Astrocyte (in vitro differentiated cells and primary cell): ENCODE data around the gene DHRS13. TPM values are rescaled to one million over a fixed set of nuclear protein-coding genes. Genes with fewer than 3 reads are reported as not detected.

Experiments used
- DNase-seq: peaks from one replicate; pipeline ENCODE4 v3.0.0-alpha.2; 2010; ENCODE audit warnings: low read depth
- FAIRE-seq: peaks from 2 replicates; lab custom pipeline; 2011; peaks lifted over from hg19 to GRCh38; lab: Jason Lieb, UNC
- H2AFZ ChIP-seq: 2 replicates; pipeline ENCODE4 v1.6.0; 2012; ENCODE audit warnings: low read depth, low read length, inconsistent platforms
- H3K27ac ChIP-seq: 2 replicates; pipeline ENCODE4 v1.5.1; 2011; ENCODE audit warnings: low read depth, low read length, inconsistent platforms
- H3K27me3 ChIP-seq: 2 replicates; pipeline ENCODE4 v1.6.0; 2011; ENCODE audit warnings: low read length, inconsistent platforms; ENCODE audit not compliant: insufficient read depth
- H3K36me3 ChIP-seq: 2 replicates; pipeline ENCODE4 v1.5.1; 2011; ENCODE audit warnings: low read length, inconsistent platforms; ENCODE audit not compliant: insufficient read depth
- H3K4me1 ChIP-seq: 2 replicates; pipeline ENCODE4 v1.5.1; 2011; ENCODE audit warnings: low read length, inconsistent platforms; ENCODE audit not compliant: insufficient read depth
- H3K4me2 ChIP-seq: 2 replicates; pipeline ENCODE4 v1.6.0; 2012; ENCODE audit warnings: low read length, inconsistent platforms
- H3K4me3 ChIP-seq: 2 replicates; pipeline ENCODE4 v1.5.1; 2011; ENCODE audit warnings: low read depth, mild to moderate bottlenecking, low read length, inconsistent platforms; ENCODE audit not compliant: insufficient read depth
- H3K79me2 ChIP-seq: 2 replicates; pipeline ENCODE4 v1.6.0; 2012; ENCODE audit warnings: mild to moderate bottlenecking, low read length, inconsistent platforms; ENCODE audit not compliant: insufficient read depth
- H3K9ac ChIP-seq: 2 replicates; pipeline ENCODE4 v1.6.0; 2012; ENCODE audit warnings: mild to moderate bottlenecking, low read length, inconsistent platforms
- H3K9me3 ChIP-seq: 2 replicates; pipeline ENCODE4 v1.5.1; 2012; ENCODE audit warnings: low read depth, mild to moderate bottlenecking, low read length, inconsistent platforms; ENCODE audit not compliant: insufficient read depth
- H4K20me1 ChIP-seq: 2 replicates; pipeline ENCODE4 v1.6.0; 2012; ENCODE audit warnings: low read length, inconsistent platforms; ENCODE audit not compliant: insufficient read depth
- H3K27ac Mint-ChIP-seq: one replicate; pipeline ENCODE4 v1.8.0; 2021; ENCODE audit warnings: mild to moderate bottlenecking, mixed read lengths; ENCODE audit not compliant: unreplicated experiment
- H3K27me3 Mint-ChIP-seq: one replicate; pipeline ENCODE4 v1.8.0; 2021; ENCODE audit warnings: low read depth, mixed read lengths; ENCODE audit not compliant: unreplicated experiment
- H3K36me3 Mint-ChIP-seq: one replicate; pipeline ENCODE4 v1.8.0; 2021; ENCODE audit warnings: low read depth, mixed read lengths; ENCODE audit not compliant: unreplicated experiment
- H3K4me1 Mint-ChIP-seq: one replicate; pipeline ENCODE4 v1.8.0; 2021; ENCODE audit warnings: low read depth, mixed read lengths; ENCODE audit not compliant: unreplicated experiment
- H3K4me3 Mint-ChIP-seq: one replicate; pipeline ENCODE4 v1.8.0; 2021; ENCODE audit warnings: mild to moderate bottlenecking, moderate library complexity, mixed read lengths; ENCODE audit not compliant: unreplicated experiment
- H3K9me3 Mint-ChIP-seq: one replicate; pipeline ENCODE4 v1.8.0; 2021; ENCODE audit warnings: mild to moderate bottlenecking, mixed read lengths; ENCODE audit not compliant: unreplicated experiment
- CTCF ChIP-seq: IDR thresholded peaks from 2 replicates; pipeline ENCODE4 v1.5.1; 2011; ENCODE audit warnings: low read depth, mild to moderate bottlenecking, inconsistent platforms, low read length, moderate library complexity; ENCODE audit not compliant: insufficient read depth
- EZH2 ChIP-seq: IDR thresholded peaks from 2 replicates; pipeline ENCODE4 v1.6.1; 2012; ENCODE audit warnings: mild to moderate bottlenecking, low read length, inconsistent platforms; ENCODE audit not compliant: insufficient read depth
- total RNA-seq: library from RNA; stranded (reverse); gene quantifications from 2 replicates; pipeline ENCODE4 v1.2.1, GENCODE V29; 2021

The DHRS13 gene
- total RNA-seq, 1 donor from 2014 or later = 4.3 TPM

- no peaks in the 10 kb centered on the region for H3K27me3 Mint-ChIP-seq
- FAIRE-seq (no peak), DNase-seq (no peak)
- no peak overlapping the region for H2AFZ ChIP-seq
- no peak overlapping the region for H3K27ac Mint-ChIP-seq
- no peaks in the 10 kb centered on the region for H3K9me3 Mint-ChIP-seq
- no peaks in the 10 kb centered on the region for H3K9me3 ChIP-seq
- H3K79me2 ChIP-seq = peaks cover 7% of the 10 kb centered on the region
- H3K27ac ChIP-seq = no peak overlapping the region
- H3K4me3 ChIP-seq = no peak overlapping the region
- H3K4me1 Mint-ChIP-seq = no peaks in the 10 kb centered on the region
- no peak overlapping the region for H3K4me3 Mint-ChIP-seq
- H4K20me1 ChIP-seq = peaks cover 89% of the 10 kb centered on the region
- peaks cover 71% of the 10 kb centered on the region for H3K36me3 ChIP-seq
- peaks cover 42% of the 10 kb centered on the region for H3K36me3 Mint-ChIP-seq
- H3K4me2 ChIP-seq = no peak overlapping the region
- H3K9ac ChIP-seq = no peak overlapping the region
- no peak for TF ChIP-seq CTCF
- TF ChIP-seq EZH2 = no peak
- no peaks in the 10 kb centered on the region for H3K4me1 ChIP-seq
- H3K27me3 ChIP-seq = no peaks in the 10 kb centered on the region
These were observed 14.6 kb upstream of the DHRS13 start for GRCh38 chr17:28917465-28917864.

GRCh38 chr17:28917029-28917428 lies 14.2 kb upstream of the DHRS13 start:
- Histone ChIP-seq H4K20me1 (peaks cover 89% of the 10 kb centered on the region), H3K79me2 (peaks cover 7% of the 10 kb centered on the region), H3K4me1 (no peaks in the 10 kb centered on the region), H3K4me3 (no peak overlapping the region), H3K27ac (no peak overlapping the region), H3K4me2 (no peak overlapping the region), H3K36me3 (peaks cover 75% of the 10 kb centered on the region), H3K9ac (no peak overlapping the region), H3K27me3 (no peaks in the 10 kb centered on the region), H2AFZ (no peak overlapping the region), H3K9me3 (no peaks in the 10 kb centered on the region)
- Mint-ChIP-seq H3K9me3 (no peaks in the 10 kb centered on the region), H3K27me3 (no peaks in the 10 kb centered on the region), H3K4me1 (no peaks in the 10 kb centered on the region), H3K36me3 (peaks cover 45% of the 10 kb centered on the region), H3K4me3 (no peak overlapping the region), H3K27ac (no peak overlapping the region)
- no peak for TF ChIP-seq CTCF
- TF ChIP-seq EZH2 = no peak
- FAIRE-seq = no peak
- DNase-seq = no peak

- H3K79me2 ChIP-seq = peaks cover 2% of the 10 kb centered on the region
- Mint-ChIP-seq H3K4me3 (peak overlapping the region; percentile 54), H3K36me3 (peaks cover 45% of the 10 kb centered on the region), H3K27ac (no peak overlapping the region), H3K9me3 (no peaks in the 10 kb centered on the region), H3K4me1 (no peaks in the 10 kb centered on the region), H3K27me3 (no peaks in the 10 kb centered on the region)
- no peaks in the 10 kb centered on the region for H3K4me1 ChIP-seq
- H3K27me3 ChIP-seq = no peaks in the 10 kb centered on the region
- no peak overlapping the region for H2AFZ ChIP-seq
- no peak overlapping the region for H3K4me3 ChIP-seq
- FAIRE-seq (no peak), DNase-seq (no peak)
- H3K4me2 ChIP-seq = no peak overlapping the region
- TF ChIP-seq CTCF = peak; percentile 62
- TF ChIP-seq EZH2 = no peak
- no peaks in the 10 kb centered on the region for H3K9me3 ChIP-seq
- H4K20me1 ChIP-seq = peaks cover 89% of the 10 kb centered on the region
- H3K36me3 ChIP-seq = peaks cover 73% of the 10 kb centered on the region
- H3K27ac ChIP-seq = no peak overlapping the region
- H3K9ac ChIP-seq = no peak overlapping the region
These were observed 13.5 kb upstream of the DHRS13 start for GRCh38 chr17:28916302-28916934.
